ENCODE results near the gene UGT1A7. TPM values are rescaled to one million over a fixed set of nuclear protein-coding genes. Genes with fewer than 3 reads are reported as not detected.

UGT1A7 gene
- polyA plus RNA-seq, 3 donors, result not detected

- Histone ChIP-seq H3K9ac (ENCODE audit: insufficient read depth, low read length, poor library complexity, severe bottlenecking) (no peak overlapping the region), H4K20me1 (ENCODE audit: insufficient read depth, low read length) (no peaks in the 10 kb centered on the region), H3K27me3 (ENCODE audit: control insufficient read depth in 2 of 2, insufficient read depth in 2 of 2, low read length in 2 of 2) (no peaks in the 10 kb centered on the region), H3K9me3 (replicated peaks in 1 of 2; ENCODE audit: control insufficient read depth in 1 of 2, insufficient read depth in 1 of 2, low read length in 2 of 2) (no peaks in the 10 kb centered on the region), H3K4me3 (replicated peaks in 1 of 3; ENCODE audit: low read depth in 2 of 3, low read length in 3 of 3) (no peak overlapping the region), H3K4me1 (ENCODE audit: control insufficient read depth in 1 of 2, insufficient read depth in 2 of 2, low read length in 2 of 2) (peaks cover 4 to 8% of the 10 kb centered on the region in 2 donors), H3K4me2 (replicated peaks; ENCODE audit: extremely low read depth, low read length, poor library complexity, severe bottlenecking) (no peak overlapping the region), H3K27ac (ENCODE audit: low read depth in 1 of 2, low read length in 2 of 2) (no peak overlapping the region), H3K36me3 (replicated peaks in 1 of 2; ENCODE audit: control insufficient read depth in 1 of 2, insufficient read depth in 2 of 2, low read length in 2 of 2) (no peaks in the 10 kb centered on the region), H3K79me2 (ENCODE audit: insufficient read depth, low read length) (no peaks in the 10 kb centered on the region), H2AFZ (ENCODE audit: insufficient read depth, low read depth, low read length, poor library complexity, severe bottlenecking) (no peak overlapping the region)
- 83% methylated on average over 9 of the region's 17 CpGs for WGBS (ENCODE audit: insufficient coverage)
- Mint-ChIP-seq H3K27me3 (ENCODE audit: low read depth in 3 of 3) (peaks cover 2 to 7% (median 7%) of the 10 kb centered on the region in 3 donors), H3K4me1 (peaks cover 7% of the 10 kb centered on the region), H3K4me3 (no peak overlapping the region), H3K9me3 (peaks cover 0 to 2% (median 0%) of the 10 kb centered on the region in 7 donors), H3K36me3 (no peaks in the 10 kb centered on the region), H3K27ac (no peak overlapping the region)
- DNase-seq, result no peak
- intact Hi-C loops (cut with micrococcal nuclease), result no loop called here
- TF ChIP-seq CTCF (IDR thresholded peaks at IDR 0.05), result no peak
Observed at GRCh38 chr2:233818639-233819621, 137.2 kb downstream of the UGT1A7 start.

- H2AFZ ChIP-seq (ENCODE audit: insufficient read depth, low read depth, low read length, poor library complexity, severe bottlenecking), result no peak overlapping the region
- no peaks in the 10 kb centered on the region for H3K27me3 ChIP-seq (ENCODE audit: control insufficient read depth in 2 of 2, insufficient read depth in 2 of 2, low read length in 2 of 2)
- WGBS (ENCODE audit: insufficient coverage), result 95% methylated on average over 16 of the region's 18 CpGs
- Mint-ChIP-seq H3K4me3 (no peak overlapping the region), H3K36me3 (no peaks in the 10 kb centered on the region), H3K27me3 (ENCODE audit: low read depth in 3 of 3) (peaks cover 2 to 7% (median 3%) of the 10 kb centered on the region in 3 donors), H3K4me1 (peaks cover 7% of the 10 kb centered on the region), H3K27ac (no peak overlapping the region), H3K9me3 (no peaks in the 10 kb centered on the region)
- no peaks in the 10 kb centered on the region for H3K79me2 ChIP-seq (ENCODE audit: insufficient read depth, low read length)
- no peak for DNase-seq
- no peaks in the 10 kb centered on the region for H3K36me3 ChIP-seq (replicated peaks in 1 of 2; ENCODE audit: control insufficient read depth in 1 of 2, insufficient read depth in 2 of 2, low read length in 2 of 2)
- TF ChIP-seq CTCF (IDR thresholded peaks at IDR 0.05), result no peak
- no peak overlapping the region for H3K4me2 ChIP-seq (replicated peaks; ENCODE audit: extremely low read depth, low read length, poor library complexity, severe bottlenecking)
- no peaks in the 10 kb centered on the region for H4K20me1 ChIP-seq (ENCODE audit: insufficient read depth, low read length)
- no peak overlapping the region for H3K4me3 ChIP-seq (replicated peaks in 1 of 3; ENCODE audit: low read depth in 2 of 3, low read length in 3 of 3)
- no peak overlapping the region for H3K9ac ChIP-seq (ENCODE audit: insufficient read depth, low read length, poor library complexity, severe bottlenecking)
- H3K27ac ChIP-seq (ENCODE audit: low read depth in 1 of 2, low read length in 2 of 2), result no peak overlapping the region
- peaks cover 4 to 8% of the 10 kb centered on the region in 2 donors for H3K4me1 ChIP-seq (ENCODE audit: control insufficient read depth in 1 of 2, insufficient read depth in 2 of 2, low read length in 2 of 2)
- H3K9me3 ChIP-seq (replicated peaks in 1 of 2; ENCODE audit: control insufficient read depth in 1 of 2, insufficient read depth in 1 of 2, low read length in 2 of 2), result no peaks in the 10 kb centered on the region
- intact Hi-C loops (cut with micrococcal nuclease), result no loop called here
Observed at GRCh38 chr2:233819884-233820773, 138.4 kb downstream of the UGT1A7 start.

All from CD14-positive monocyte (primary cell).